K562 (cell line): ENCODE results near the gene FAM133A. TPM values are rescaled to one million over a fixed set of nuclear protein-coding genes. Genes with fewer than 3 reads are reported as not detected.

Experiments
- ATAC-seq: fragments of 200-7000 bp; cut with Tn5 transposase; 3 replicates; pipeline ENCODE4 v1.9.1; 2020; ENCODE audit warnings: moderate library complexity
- BruUV-seq: library from RNA; stranded (reverse); fragments of 400-500 nt; replicated peaks from 2 replicates; lab custom pipeline; 2021; lab: Mats Ljungman, UMichigan
- CTCF ChIA-PET: fragments of 300-600 bp; formaldehyde crosslinking; extraction: SDS; loops from one replicate; lab custom pipeline; 2021; ENCODE audit warnings: low intra/inter-chr PET ratio; lab: Yijun Ruan, JAX
- POLR2A ChIA-PET: fragments of 300-600, 350-650 bp; sonication (Branson Sonifier 250); formaldehyde crosslinking; extraction: SDS; loops from one replicate; lab custom pipeline; 2021; ENCODE audit warnings: antibody characterized with exemption, inconsistent platforms; lab: Yijun Ruan, JAX
- DNase-seq, 4 experiments: peaks; one replicate each; pipeline versions ENCODE4 v3.0.0 to v3.0.0-alpha.2; 2011 to 2018; ENCODE audit warnings: low spot score in 3 of 4, mixed read lengths in 3 of 4; ENCODE audit errors: extremely low read depth in 1 of 4
- FAIRE-seq: peaks from 2 replicates; lab custom pipeline; 2011; peaks lifted over from hg19 to GRCh38; lab: Jason Lieb, UNC
- H2AFZ ChIP-seq: 2 replicates; pipeline ENCODE4 v1.6.0; 2011; ENCODE audit warnings: low read depth, low read length, control low read depth, inconsistent platforms
- H3K27ac ChIP-seq: fragments of 200-600 bp; 3 replicates; pipeline ENCODE4 v1.8.0; 2011; ENCODE audit warnings: low read depth, mild to moderate bottlenecking, control low read depth, inconsistent platforms, low read length, moderate library complexity, mixed read lengths; ENCODE audit errors: extremely low read depth
- H3K27me3 ChIP-seq, 2 experiments: fragments of 300-600 bp in 1 of 2; 2 replicates in 1 of 2; 3 replicates in 1 of 2; pipeline versions ENCODE4 v1.6.0 to v1.8.0; 2011; ENCODE audit warnings: inconsistent platforms in 2 of 2, low read length in 2 of 2, mild to moderate bottlenecking in 1 of 2, mixed read lengths in 1 of 2, moderate library complexity in 1 of 2; ENCODE audit not compliant: control insufficient read depth in 2 of 2, insufficient read depth in 2 of 2
- H3K36me3 ChIP-seq: fragments of 300-600 bp; 3 replicates; pipeline ENCODE4 v1.8.0; 2011; ENCODE audit warnings: mild to moderate bottlenecking, low read length, inconsistent platforms; ENCODE audit not compliant: control insufficient read depth, insufficient read depth
- H3K4me1 ChIP-seq, 2 experiments: fragments of 200-600 bp in 1 of 2; replicated peaks in 1 of 2; 2 replicates in 1 of 2; 3 replicates in 1 of 2; pipeline versions ENCODE4 v1.5.1 to v1.8.0; 2011; ENCODE audit warnings: inconsistent platforms in 2 of 2, low read length in 2 of 2, mild to moderate bottlenecking in 1 of 2, mixed read lengths in 1 of 2, moderate library complexity in 1 of 2; ENCODE audit not compliant: control insufficient read depth in 2 of 2, insufficient read depth in 2 of 2
- H3K4me2 ChIP-seq: 2 replicates; pipeline ENCODE4 v1.6.1; 2011; ENCODE audit warnings: low read length, control low read depth, inconsistent platforms, mixed read lengths; ENCODE audit not compliant: insufficient read depth
- H3K4me3 ChIP-seq: fragments of 200-600 bp; sonication (generic), shearing (Covaris generic); 2 replicates; pipeline ENCODE4 v1.5.1; 2016; ENCODE audit warnings: control low read depth, inconsistent platforms
- H3K79me2 ChIP-seq: fragments of 200-600 bp; 3 replicates; pipeline ENCODE4 v1.8.0; 2011; ENCODE audit warnings: low read length, inconsistent platforms; ENCODE audit not compliant: control insufficient read depth, insufficient read depth
- H3K9ac ChIP-seq, 2 experiments: 2 replicates each; pipeline versions ENCODE4 v1.6.0 to v1.6.1; 2011; ENCODE audit warnings: low read depth in 2 of 2, low read length in 2 of 2, control low read depth in 1 of 2, inconsistent platforms in 1 of 2, mild to moderate bottlenecking in 1 of 2, mixed read lengths in 1 of 2; ENCODE audit not compliant: insufficient read depth in 1 of 2
- H3K9me1 ChIP-seq: one replicate; pipeline ENCODE4 v1.6.0; 2011; ENCODE audit warnings: inconsistent platforms, mild to moderate bottlenecking, low read length, moderate library complexity; ENCODE audit not compliant: control insufficient read depth, insufficient read depth
- H3K9me3 ChIP-seq: replicated peaks from 2 replicates; pipeline ENCODE4 v1.5.1; 2011; ENCODE audit warnings: low read depth, low read length, inconsistent platforms; ENCODE audit not compliant: control insufficient read depth, insufficient read depth
- H4K20me1 ChIP-seq: replicated peaks from 2 replicates; pipeline ENCODE4 v1.6.1; 2011; ENCODE audit warnings: low read length, inconsistent platforms, mixed read lengths; ENCODE audit not compliant: control insufficient read depth, insufficient read depth
- ARID2 ChIP-seq: fragments of 450-650 bp; IDR thresholded peaks from 2 replicates; pipeline ENCODE4 v1.6.1; 2017; ENCODE audit warnings: antibody characterized with exemption, mild to moderate bottlenecking
- CBX3 ChIP-seq, 2 experiments: IDR thresholded peaks; 1 replicate in 1 of 2; 2 replicates in 1 of 2; pipeline ENCODE4 v1.6.1; 2012; ENCODE audit warnings: inconsistent platforms in 2 of 2, low read length in 2 of 2, borderline replicate concordance in 1 of 2, control low read depth in 1 of 2
- DPF2 ChIP-seq: fragments of 450-650 bp; IDR thresholded peaks from 2 replicates; pipeline ENCODE4 v1.6.1; 2016
- EHMT2 ChIP-seq: fragments of 450-650 bp; IDR thresholded peaks from 2 replicates; pipeline ENCODE4 v1.6.1; 2018; ENCODE audit warnings: antibody characterized with exemption
- HMG20A ChIP-seq: fragments of 450-650 bp; formaldehyde crosslinking; conservative IDR thresholded peaks from 2 replicates; pipeline ENCODE4 v1.4.0; 2020; ENCODE audit warnings: mild to moderate bottlenecking, mixed read lengths
- KHSRP ChIP-seq: fragments of 450-650 bp; IDR thresholded peaks from 2 replicates; pipeline ENCODE4 v1.6.1; 2017
- LARP7 ChIP-seq: fragments of 450-650 bp; IDR thresholded peaks from 2 replicates; pipeline ENCODE4 v1.6.1; 2016
- MCM7 ChIP-seq, 2 experiments: fragments of 450-650 bp; IDR thresholded peaks; 2 replicates each; pipeline ENCODE4 v1.6.1; 2016 to 2018
- NCOA6 ChIP-seq: fragments of 450-650 bp; IDR thresholded peaks from 2 replicates; pipeline ENCODE4 v1.6.1; 2017; ENCODE audit warnings: mild to moderate bottlenecking
- POLR2AphosphoS5 ChIP-seq: IDR thresholded peaks from 2 replicates; pipeline ENCODE4 v1.6.1; 2011; ENCODE audit warnings: mild to moderate bottlenecking, low read depth, low read length, moderate library complexity; ENCODE audit not compliant: control insufficient read depth, insufficient read depth
- PRPF4 ChIP-seq: fragments of 200-400 bp; formaldehyde crosslinking; IDR thresholded peaks from one replicate; pipeline ENCODE4 v1.6.1; 2017; ENCODE audit warnings: low read length, low read depth, mild to moderate bottlenecking; ENCODE audit not compliant: insufficient read depth, poor library complexity, severe bottlenecking
- SAFB2 ChIP-seq: fragments of 200-400 bp; formaldehyde crosslinking; IDR thresholded peaks from 2 replicates; pipeline ENCODE4 v1.6.1; 2018; ENCODE audit warnings: borderline replicate concordance, low read length, low read depth, moderate library complexity; ENCODE audit not compliant: severe bottlenecking
- SRSF1 ChIP-seq: fragments of 200-400 bp; formaldehyde crosslinking; IDR thresholded peaks from 2 replicates; pipeline ENCODE4 v1.6.1; 2017; ENCODE audit warnings: mild to moderate bottlenecking, low read depth, low read length, moderate library complexity
- TBP ChIP-seq: optimal IDR thresholded peaks from 2 replicates; pipeline ENCODE3; 2011; ENCODE audit warnings: low read depth, low read length, improper control_type of control experiment
- TEAD2 ChIP-seq: fragments of 450-650 bp; IDR thresholded peaks from 2 replicates; pipeline ENCODE4 v1.6.1; 2016; ENCODE audit warnings: missing genetic modification characterization, control low read depth, missing compliant biosample characterization
- ZNF12 ChIP-seq: sonication (generic); formaldehyde crosslinking; IDR thresholded peaks from 2 replicates; pipeline ENCODE4 v1.4.0; 2020; ENCODE audit warnings: mild to moderate bottlenecking, missing genetic modification reagents
- ZNF224 ChIP-seq: sonication (generic); formaldehyde crosslinking; IDR thresholded peaks from 2 replicates; pipeline ENCODE4 v1.8.0; 2022; ENCODE audit warnings: mild to moderate bottlenecking, missing genetic modification reagents
- ZNF324 ChIP-seq: fragments of 250-450 bp; sonication (Bioruptor Pico); IDR thresholded peaks from 2 replicates; pipeline ENCODE4 v1.4.0; 2020; ENCODE audit warnings: mild to moderate bottlenecking
- ZNF436 ChIP-seq: fragments of 250-450, 450-650 bp; sonication (Bioruptor Pico); formaldehyde crosslinking; IDR thresholded peaks from 2 replicates; pipeline ENCODE4 v1.7.0; 2020; ENCODE audit warnings: mild to moderate bottlenecking
- WGBS: fragments of 100-300 bp; shearing (Covaris generic); methylation state at CpG from one replicate; pipeline ENCODE4 v1.1.6; 2016; ENCODE audit warnings: low coverage, mixed read lengths; ENCODE audit not compliant: insufficient coverage; ENCODE audit errors: missing lambda C conversion rate; 5-methylcytosine and 5-hydroxymethylcytosine counted together
- in situ Hi-C: fragments of 300-500 bp; cut with MboI; formaldehyde crosslinking; loops from 4 replicates; pipeline ENCODE4 v1.15.0; 2018; ENCODE audit warnings: inconsistent platforms, mixed read lengths
- intact Hi-C: fragments of 100-400 bp; cut with micrococcal nuclease; formaldehyde crosslinking; loops from 2 replicates; pipeline ENCODE4 v1.14.2; 2022
- polyA plus RNA-seq, 8 experiments: library from polyadenylated mRNA; depleted of rRNA in 4 of 8; stranded (reverse) in 5 of 8; unstranded in 3 of 8; fragments of >200 nt; fragmentation: Nextera tagmentation in 2 of 8; fragmentation: Illumina TruSeq in 1 of 8; extraction: Ambion mirVana in 2 of 8; extraction: Trizol in 1 of 8; gene quantifications; 2 replicates each; pipeline versions ENCODE4 v1.2.1 to v1.2.3, GENCODE V29; 2011 to 2014; ENCODE audit warnings: inconsistent platforms in 1 of 8, missing spikeins in 1 of 8
- total RNA-seq, 7 experiments: library from RNA; depleted of rRNA in 6 of 7; stranded (reverse); fragments of >200 nt in 6 of 7; fragmentation: Illumina TruSeq in 2 of 7; extraction: Trizol in 2 of 7; gene quantifications; 2 replicates each; pipeline versions ENCODE4 v1.2.1 to v1.2.3, GENCODE V29; 2011 to 2021; ENCODE audit warnings: low replicate concordance in 1 of 7
- TF ChIP-seq, protein P1 (sequence below): fragments of 450-650 bp; formaldehyde crosslinking; conservative IDR thresholded peaks from 2 replicates; pipeline ENCODE4 v1.4.0; 2022; ENCODE audit warnings: mild to moderate bottlenecking, missing genetic modification characterization

FAM133A gene
- total and polyA plus RNA-seq, 9 of the 15 experiments (the other 6 are each of a cell fraction or from before 2014, with no cell fraction given): 0.08 to 0.31 (median 0.18) TPM

DNA sequence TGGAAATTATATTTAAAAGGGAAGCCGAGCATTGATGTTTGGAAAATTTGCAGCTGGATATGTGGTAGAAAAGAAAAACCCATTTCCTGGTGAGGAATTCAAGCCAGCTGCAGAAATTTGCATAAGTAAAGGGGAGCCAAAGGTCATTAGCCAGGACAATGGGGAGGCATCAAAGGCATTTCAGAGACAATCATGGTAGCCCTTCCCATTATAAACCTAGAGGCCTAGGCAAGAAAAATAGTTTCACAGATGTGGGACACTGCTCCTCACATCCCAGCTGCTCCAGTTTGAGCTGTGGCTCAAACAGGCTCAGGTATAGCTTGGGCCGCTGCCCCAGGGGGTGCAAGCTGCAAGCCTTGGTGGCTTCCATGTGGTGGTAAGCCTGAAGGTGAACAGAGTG lies 36.4 kb upstream of the FAM133A start:
- Histone ChIP-seq H2AFZ (no peak overlapping the region), H3K36me3 (no peaks in the 10 kb centered on the region), H3K4me2 (no peak overlapping the region), H4K20me1 (no peaks in the 10 kb centered on the region), H3K4me1 (no peaks in the 10 kb centered on the region), H3K9ac (no peak overlapping the region), H3K79me2 (no peaks in the 10 kb centered on the region), H3K27me3 (no peaks in the 10 kb centered on the region), H3K4me3 (no peak overlapping the region)
- ATAC-seq (no peak), DNase-seq (no peak), FAIRE-seq (no peak)
- no CpG with 5 or more reads among the region's 2 CpGs for WGBS
- no TSS peak for BruUV-seq
- in situ Hi-C loops (no loop called here), intact Hi-C loops (no loop called here)
- TF ChIP-seq KHSRP (no peak), TBP (no peak), HMG20A (no peak), NCOA6 (no peak), POLR2AphosphoS5 (no peak), ZNF324 (CRISPR knock-in tag) (no peak), CBX3 (IDR thresholded peaks at IDR 0.05; ENCODE audit: borderline replicate concordance in 1 of 2, low read length in 2 of 2) (no peak), ARID2 (no peak), SAFB2 (no peak), ZNF224 (CRISPR knock-in tag) (no peak), LARP7 (no peak), DPF2 (no peak), ZNF12 (no peak), SRSF1 (no peak), TEAD2 (tag) (no peak), ZNF436 (CRISPR knock-in tag) (no peak), EHMT2 (no peak), MCM7 (IDR thresholded peaks at IDR 0.05) (no peak), PRPF4 (no peak)
- TF ChIP-seq, protein P1, sequence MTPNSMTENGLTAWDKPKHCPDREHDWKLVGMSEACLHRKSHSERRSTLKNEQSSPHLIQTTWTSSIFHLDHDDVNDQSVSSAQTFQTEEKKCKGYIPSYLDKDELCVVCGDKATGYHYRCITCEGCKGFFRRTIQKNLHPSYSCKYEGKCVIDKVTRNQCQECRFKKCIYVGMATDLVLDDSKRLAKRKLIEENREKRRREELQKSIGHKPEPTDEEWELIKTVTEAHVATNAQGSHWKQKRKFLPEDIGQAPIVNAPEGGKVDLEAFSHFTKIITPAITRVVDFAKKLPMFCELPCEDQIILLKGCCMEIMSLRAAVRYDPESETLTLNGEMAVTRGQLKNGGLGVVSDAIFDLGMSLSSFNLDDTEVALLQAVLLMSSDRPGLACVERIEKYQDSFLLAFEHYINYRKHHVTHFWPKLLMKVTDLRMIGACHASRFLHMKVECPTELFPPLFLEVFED: no peak
- TF ChIP-seq, all 486 proteins: peak for 0
- POLR2A ChIA-PET: no interaction called here
- H3K27ac ChIP-seq: no peak overlapping the region
- no peaks in the 10 kb centered on the region for H3K9me1 ChIP-seq
- no peaks in the 10 kb centered on the region for H3K9me3 ChIP-seq
- CTCF ChIA-PET: no interaction called here
